ENCODE measurements around the gene MKRN2OS.
A peak's percentile ranks its signal among the peaks of the same experiment; 100 is the strongest.

MKRN2OS gene

GRCh38 chr3:12561397-12561796, 16.1 kb upstream of the MKRN2OS start:
- H3K9me3 Mint-ChIP-seq = peaks cover 11% of the 10 kb centered on the region
- H3K27me3 Mint-ChIP-seq (ENCODE audit: low read depth) = no peaks in the 10 kb centered on the region
- peaks cover 60% of the 10 kb centered on the region for H3K4me1 Mint-ChIP-seq
- no peak for TF ChIP-seq CTCF (IDR thresholded peaks at IDR 0.05; ENCODE audit: unreplicated experiment in 3 of 3)
- peak overlapping the region in 2 of 3 experiments; percentile 32 to 70 for H3K27ac Mint-ChIP-seq
- H3K4me3 Mint-ChIP-seq = peak overlapping the region in 1 of 3 experiments; percentile 21
- peaks cover 17% of the 10 kb centered on the region for H3K36me3 Mint-ChIP-seq (ENCODE audit: low read depth)

GRCh38 chr3:12560505-12561190, 15.3 kb upstream of the MKRN2OS start:
- H3K4me1 Mint-ChIP-seq = peaks cover 60% of the 10 kb centered on the region
- H3K36me3 Mint-ChIP-seq (ENCODE audit: low read depth) = peaks cover 11% of the 10 kb centered on the region
- H3K27me3 Mint-ChIP-seq (ENCODE audit: low read depth) = no peaks in the 10 kb centered on the region
- peaks cover 6% of the 10 kb centered on the region for H3K9me3 Mint-ChIP-seq
- H3K27ac Mint-ChIP-seq = peak overlapping the region; percentile 32 to 70 (median 39)
- TF ChIP-seq CTCF (IDR thresholded peaks at IDR 0.05; ENCODE audit: unreplicated experiment in 3 of 3) = no peak
- H3K4me3 Mint-ChIP-seq = peak overlapping the region; percentile 3 to 19 (median 12)

GRCh38 chr3:12559520-12559919, 14.2 kb upstream of the MKRN2OS start:
- H3K27ac Mint-ChIP-seq = peak overlapping the region; percentile 12 to 64 (median 64)
- no peaks in the 10 kb centered on the region for H3K9me3 Mint-ChIP-seq
- H3K36me3 Mint-ChIP-seq (ENCODE audit: low read depth) = peaks cover 3% of the 10 kb centered on the region
- TF ChIP-seq CTCF (IDR thresholded peaks at IDR 0.05; ENCODE audit: unreplicated experiment in 3 of 3) = no peak
- peak overlapping the region; percentile 90 to 91 (median 90) for H3K4me3 Mint-ChIP-seq
- H3K4me1 Mint-ChIP-seq = peaks cover 56% of the 10 kb centered on the region
- no peaks in the 10 kb centered on the region for H3K27me3 Mint-ChIP-seq (ENCODE audit: low read depth)

- peaks cover 55% of the 10 kb centered on the region for H3K4me1 Mint-ChIP-seq
- H3K36me3 Mint-ChIP-seq (ENCODE audit: low read depth) = no peaks in the 10 kb centered on the region
- H3K4me3 Mint-ChIP-seq = peak overlapping the region; percentile 90 to 91 (median 90)
- TF ChIP-seq CTCF (IDR thresholded peaks at IDR 0.05; ENCODE audit: unreplicated experiment in 3 of 3) = no peak
- peak overlapping the region; percentile 88 to 95 (median 94) for H3K27ac Mint-ChIP-seq
- peaks cover 5% of the 10 kb centered on the region for H3K27me3 Mint-ChIP-seq (ENCODE audit: low read depth)
- no peaks in the 10 kb centered on the region for H3K9me3 Mint-ChIP-seq
Measured at GRCh38 chr3:12558706-12559105, 13.4 kb upstream of the MKRN2OS start.

GRCh38 chr3:12557473-12558100, 12.3 kb upstream of the MKRN2OS start:
- H3K4me1 Mint-ChIP-seq = peaks cover 47% of the 10 kb centered on the region
- H3K27me3 Mint-ChIP-seq (ENCODE audit: low read depth) = peaks cover 7% of the 10 kb centered on the region
- no peaks in the 10 kb centered on the region for H3K36me3 Mint-ChIP-seq (ENCODE audit: low read depth)
- H3K9me3 Mint-ChIP-seq = no peaks in the 10 kb centered on the region
- H3K4me3 Mint-ChIP-seq = peak overlapping the region; percentile 90 to 91 (median 90)
- H3K27ac Mint-ChIP-seq = peak overlapping the region; percentile 88 to 95 (median 94)
- TF ChIP-seq CTCF (IDR thresholded peaks at IDR 0.05; ENCODE audit: unreplicated experiment in 3 of 3) = no peak

All from nephron (organoid).